Measurements from ENCODE around the gene PIP5K1B. TPM values are rescaled to one million over a fixed set of nuclear protein-coding genes. Genes with fewer than 3 reads are reported as not detected.

The PIP5K1B gene
- total RNA-seq, 2 donors from 2014 or later: 0.55 to 0.99 TPM

- no peaks in the 10 kb centered on the region for H3K27me3 Mint-ChIP-seq
- no peak overlapping the region for H3K27ac Mint-ChIP-seq
- DNase-seq (no peak), ATAC-seq (no peak)
- H3K4me1 Mint-ChIP-seq: peaks cover 5% of the 10 kb centered on the region
- no peak overlapping the region for H3K4me3 Mint-ChIP-seq
- H3K9me3 ChIP-seq (ENCODE audit: control insufficient read depth, low read length, poor library complexity, severe bottlenecking): no peaks in the 10 kb centered on the region
- peaks cover 4% of the 10 kb centered on the region for H3K36me3 Mint-ChIP-seq (ENCODE audit: low read depth)
Observed at GRCh38 chr9:69054989-69055388, 349.9 kb downstream of the PIP5K1B start.

GRCh38 chr9:69056191-69056815 is 351.3 kb downstream of the PIP5K1B start:
- no peak for DNase-seq
- H3K4me1 Mint-ChIP-seq: peaks cover 5% of the 10 kb centered on the region
- no peak for ATAC-seq
- no peaks in the 10 kb centered on the region for H3K27me3 Mint-ChIP-seq
- peaks cover 6% of the 10 kb centered on the region for H3K36me3 Mint-ChIP-seq (ENCODE audit: low read depth)
- no peaks in the 10 kb centered on the region for H3K9me3 ChIP-seq (ENCODE audit: control insufficient read depth, low read length, poor library complexity, severe bottlenecking)
- no peak overlapping the region for H3K27ac Mint-ChIP-seq
- H3K4me3 Mint-ChIP-seq: no peak overlapping the region

GRCh38 chr9:69058101-69058500 is 353.1 kb downstream of the PIP5K1B start:
- no peaks in the 10 kb centered on the region for H3K9me3 ChIP-seq (ENCODE audit: control insufficient read depth, low read length, poor library complexity, severe bottlenecking)
- no peak overlapping the region for H3K27ac Mint-ChIP-seq
- peaks cover 6% of the 10 kb centered on the region for H3K36me3 Mint-ChIP-seq (ENCODE audit: low read depth)
- DNase-seq: no peak
- H3K27me3 Mint-ChIP-seq: no peaks in the 10 kb centered on the region
- peaks cover 5% of the 10 kb centered on the region for H3K4me1 Mint-ChIP-seq
- no peak for ATAC-seq
- no peak overlapping the region for H3K4me3 Mint-ChIP-seq

Other genes starting within 250 kb of the PIP5K1B start
- gene TMEM252, start 164.4 kb upstream of the PIP5K1B start, total RNA-seq: not detected

Data from T-helper 17 cell (primary cell).